ENCODE results near the gene ATF7IP2. TPM values are rescaled to one million over a fixed set of nuclear protein-coding genes. Genes with fewer than 3 reads are reported as not detected.

The ATF7IP2 gene
- total and polyA plus RNA-seq, 3 donors from 2014 or later = 110 to 293 (median 227) TPM

DNA sequence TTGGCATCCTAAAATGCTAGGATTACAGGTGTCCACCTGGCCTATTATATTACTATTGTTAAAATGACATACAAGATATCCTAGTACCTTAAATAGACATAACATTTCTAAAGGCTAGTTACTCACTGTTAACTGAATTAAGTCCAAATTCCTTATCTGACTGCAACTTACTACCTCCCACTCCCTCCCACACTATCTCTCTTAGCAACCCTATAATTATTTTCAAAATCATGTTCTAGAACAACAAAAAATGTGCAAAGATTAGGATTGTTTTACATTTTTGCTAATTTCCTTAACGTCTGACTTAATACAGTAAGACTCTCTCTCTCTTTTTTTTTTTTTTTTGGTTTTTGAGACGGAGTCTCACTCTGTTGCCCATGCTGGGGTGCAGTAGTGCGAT, 2.2 kb upstream of the ATF7IP2 start:
- DNase-seq = no peak
- no peak overlapping the region for H3K27ac ChIP-seq
- no peaks in the 10 kb centered on the region for H3K36me3 ChIP-seq (ENCODE audit: low read depth, missing control alignments)
- H3K4me1 ChIP-seq = no peaks in the 10 kb centered on the region
- no peak for TF ChIP-seq POLR2A (IDR thresholded peaks at IDR 0.05)
- TF ChIP-seq, protein P1, sequence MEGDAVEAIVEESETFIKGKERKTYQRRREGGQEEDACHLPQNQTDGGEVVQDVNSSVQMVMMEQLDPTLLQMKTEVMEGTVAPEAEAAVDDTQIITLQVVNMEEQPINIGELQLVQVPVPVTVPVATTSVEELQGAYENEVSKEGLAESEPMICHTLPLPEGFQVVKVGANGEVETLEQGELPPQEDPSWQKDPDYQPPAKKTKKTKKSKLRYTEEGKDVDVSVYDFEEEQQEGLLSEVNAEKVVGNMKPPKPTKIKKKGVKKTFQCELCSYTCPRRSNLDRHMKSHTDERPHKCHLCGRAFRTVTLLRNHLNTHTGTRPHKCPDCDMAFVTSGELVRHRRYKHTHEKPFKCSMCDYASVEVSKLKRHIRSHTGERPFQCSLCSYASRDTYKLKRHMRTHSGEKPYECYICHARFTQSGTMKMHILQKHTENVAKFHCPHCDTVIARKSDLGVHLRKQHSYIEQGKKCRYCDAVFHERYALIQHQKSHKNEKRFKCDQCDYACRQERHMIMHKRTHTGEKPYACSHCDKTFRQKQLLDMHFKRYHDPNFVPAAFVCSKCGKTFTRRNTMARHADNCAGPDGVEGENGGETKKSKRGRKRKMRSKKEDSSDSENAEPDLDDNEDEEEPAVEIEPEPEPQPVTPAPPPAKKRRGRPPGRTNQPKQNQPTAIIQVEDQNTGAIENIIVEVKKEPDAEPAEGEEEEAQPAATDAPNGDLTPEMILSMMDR (IDR thresholded peaks at IDR 0.05) = no peak
- H3K9me3 ChIP-seq = no peaks in the 10 kb centered on the region
- intact Hi-C loops (cut with DNase I; ENCODE audit: low total_unique reads) = no loop called here
- 51 to 57% methylated on average over 3 of the region's 3 CpGs for WGBS, 2 donors
- no peak overlapping the region for H3K4me3 ChIP-seq
- no peaks in the 10 kb centered on the region for H3K27me3 ChIP-seq

DNA sequence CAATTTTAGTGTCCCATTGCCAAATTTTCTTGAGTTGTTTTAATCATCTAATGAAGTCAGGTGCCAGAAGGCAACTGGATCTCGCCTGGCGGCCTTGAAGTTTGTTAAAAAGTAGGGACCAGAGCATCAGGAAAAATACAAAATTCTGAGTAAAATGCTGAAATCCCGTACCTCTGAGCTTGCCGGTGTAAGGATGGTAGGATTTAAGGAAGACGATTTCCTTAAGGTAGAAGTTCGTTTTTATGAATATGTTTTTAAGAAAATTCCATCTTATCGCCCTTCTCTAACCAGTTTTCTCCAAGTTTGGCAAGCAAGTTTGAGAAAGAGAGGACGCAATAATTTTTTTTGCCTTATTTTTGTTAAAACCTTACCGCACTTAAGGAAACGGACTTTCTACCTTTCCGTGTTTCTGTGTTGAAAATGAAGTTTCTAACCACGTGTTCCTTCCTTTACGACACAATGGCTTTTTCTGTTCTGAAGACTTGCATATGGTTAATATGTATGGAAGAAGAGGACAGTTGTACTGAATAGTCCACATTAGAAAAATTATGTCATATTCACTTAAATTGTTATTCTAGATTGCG, 748 bp downstream of the ATF7IP2 start:
- Histone ChIP-seq H3K36me3 (ENCODE audit: low read depth, missing control alignments) (no peaks in the 10 kb centered on the region), H3K4me1 (no peaks in the 10 kb centered on the region), H3K27me3 (no peaks in the 10 kb centered on the region), H3K27ac (peak overlapping the region; percentile 85 to 88), H3K9me3 (no peaks in the 10 kb centered on the region), H3K4me3 (peak overlapping the region; percentile 71 to 84)
- WGBS, 2 donors = 10 to 11% methylated on average over 14 of the region's 14 CpGs
- intact Hi-C loops (cut with DNase I; ENCODE audit: low total_unique reads) = no loop called here
- TF ChIP-seq POLR2A (IDR thresholded peaks at IDR 0.05) = no peak
- TF ChIP-seq, protein P1 (IDR thresholded peaks at IDR 0.05) = no peak
- no peak for DNase-seq

DNA sequence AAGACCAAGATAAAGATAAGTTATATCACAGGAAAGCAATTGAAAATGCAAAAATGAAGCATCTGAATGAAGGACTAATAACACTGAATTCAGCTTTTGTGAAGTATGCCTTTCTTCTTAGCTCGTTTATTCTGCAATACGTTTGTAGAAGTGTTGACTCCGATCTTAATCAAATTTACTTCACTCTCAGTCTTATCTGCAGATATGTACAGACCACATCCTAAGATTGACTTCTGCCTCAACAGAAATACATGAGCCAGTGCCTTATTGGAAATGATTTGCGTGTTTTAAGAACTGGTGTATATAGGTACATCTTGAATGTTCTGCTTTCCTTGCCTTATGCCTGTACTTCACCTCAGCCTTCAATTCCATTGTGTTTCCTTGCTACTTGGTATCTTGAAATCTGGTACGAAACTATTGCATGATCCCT, 1.3 kb downstream of the ATF7IP2 start:
- 39 to 45% methylated on average over 5 of the region's 5 CpGs for WGBS, 2 donors
- no peaks in the 10 kb centered on the region for H3K4me1 ChIP-seq
- intact Hi-C loops (cut with DNase I; ENCODE audit: low total_unique reads) = no loop called here
- no peak for TF ChIP-seq POLR2A (IDR thresholded peaks at IDR 0.05)
- TF ChIP-seq, protein P1 (IDR thresholded peaks at IDR 0.05) = no peak
- no peaks in the 10 kb centered on the region for H3K27me3 ChIP-seq
- no peaks in the 10 kb centered on the region for H3K9me3 ChIP-seq
- DNase-seq = no peak
- peak overlapping the region in 1 of 2 donors; percentile 88 for H3K27ac ChIP-seq
- peak overlapping the region; percentile 71 to 84 for H3K4me3 ChIP-seq
- H3K36me3 ChIP-seq (ENCODE audit: low read depth, missing control alignments) = no peaks in the 10 kb centered on the region

DNA sequence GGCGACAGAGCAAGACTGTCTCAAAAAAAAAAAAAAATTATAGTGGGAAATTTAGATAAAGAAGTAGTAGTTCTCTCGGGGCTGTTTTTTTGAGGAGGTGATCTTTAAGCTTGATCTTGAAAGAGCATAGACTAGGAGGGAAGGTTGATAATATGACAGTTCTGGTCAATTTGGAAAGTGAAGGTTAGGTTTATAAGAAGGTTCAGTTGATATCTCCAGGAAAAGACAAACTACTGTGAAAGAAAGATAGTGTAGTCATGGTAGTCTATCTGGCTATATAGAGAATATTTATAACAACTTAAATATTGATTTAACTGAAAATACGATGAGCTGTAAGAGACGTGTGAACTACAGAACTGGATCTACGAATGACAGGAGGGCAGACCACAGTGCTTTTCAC, 3.1 kb downstream of the ATF7IP2 start:
- TF ChIP-seq, protein P1 (IDR thresholded peaks at IDR 0.05) = no peak
- no peak for TF ChIP-seq POLR2A (IDR thresholded peaks at IDR 0.05)
- Histone ChIP-seq H3K27ac (no peak overlapping the region), H3K9me3 (no peaks in the 10 kb centered on the region), H3K4me1 (no peaks in the 10 kb centered on the region), H3K4me3 (no peak overlapping the region), H3K36me3 (ENCODE audit: low read depth, missing control alignments) (no peaks in the 10 kb centered on the region), H3K27me3 (no peaks in the 10 kb centered on the region)
- DNase-seq = no peak
- WGBS, 2 donors = 69 to 80% methylated on average over 5 of the region's 5 CpGs
- intact Hi-C loops (cut with DNase I; ENCODE audit: low total_unique reads) = no loop called here

DNA sequence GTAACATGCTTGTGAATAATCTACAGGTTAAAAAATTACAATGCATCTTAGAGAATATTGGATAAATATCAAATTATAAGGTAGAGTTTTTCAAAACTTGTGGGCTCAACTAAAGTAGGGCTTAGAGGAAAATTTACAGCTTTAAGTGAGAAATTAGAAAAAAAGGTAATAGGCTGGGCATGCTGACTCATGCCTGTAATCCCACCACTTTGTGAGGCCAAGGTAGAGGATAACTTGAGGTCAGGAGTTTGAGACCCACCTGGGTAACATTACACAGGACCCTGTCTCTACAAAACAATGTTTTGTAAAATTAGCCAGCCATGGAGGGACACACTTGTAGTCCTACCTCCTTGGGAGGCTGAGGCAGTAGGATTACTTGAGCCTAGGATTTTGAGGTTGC, 4.5 kb downstream of the ATF7IP2 start:
- TF ChIP-seq, protein P1 (IDR thresholded peaks at IDR 0.05) = no peak
- TF ChIP-seq POLR2A (IDR thresholded peaks at IDR 0.05) = no peak
- Histone ChIP-seq H3K4me3 (no peak overlapping the region), H3K27me3 (no peaks in the 10 kb centered on the region), H3K4me1 (no peaks in the 10 kb centered on the region), H3K9me3 (no peaks in the 10 kb centered on the region), H3K27ac (no peak overlapping the region), H3K36me3 (ENCODE audit: low read depth, missing control alignments) (no peaks in the 10 kb centered on the region)
- intact Hi-C loops (cut with DNase I; ENCODE audit: low total_unique reads) = no loop called here
- no peak for DNase-seq

Measured in testis (tissue), 3 donors.